K562 (cell line): ENCODE data around the gene DCUN1D3. TPM values are rescaled to one million over a fixed set of nuclear protein-coding genes. Genes with fewer than 3 reads are reported as not detected.

Source experiments
- CBFA2T3 ChIP-seq: fragments of 450-650 bp; IDR thresholded peaks from 2 replicates; pipeline ENCODE4 v1.6.1; 2017
- CTBP1 ChIP-seq: fragments of 450-650 bp; IDR thresholded peaks from 2 replicates; pipeline ENCODE4 v1.6.1; 2016; ENCODE audit warnings: borderline replicate concordance
- GTF2E2 ChIP-seq: fragments of 200-800 bp; sonication (Bioruptor generic); IDR thresholded peaks from 2 replicates; pipeline ENCODE4 v1.6.1; 2016; ENCODE audit warnings: missing genetic modification characterization, missing compliant biosample characterization
- JUN ChIP-seq, 2 experiments: sonication (generic) in 1 of 2; formaldehyde crosslinking in 1 of 2; IDR thresholded peaks; 2 replicates each; pipeline versions ENCODE4 v1.6.1 to v1.8.0; 2012 to 2022; ENCODE audit warnings: borderline replicate concordance in 2 of 2, mild to moderate bottlenecking in 2 of 2, improper control_type of control experiment in 1 of 2, low read depth in 1 of 2, low read length in 1 of 2, missing genetic modification reagents in 1 of 2
- KAT8 ChIP-seq: fragments of 450-650 bp; IDR thresholded peaks from 2 replicates; pipeline ENCODE4 v1.6.1; 2016; ENCODE audit warnings: low read depth, mild to moderate bottlenecking
- NFATC3 ChIP-seq: fragments of 450-650 bp; IDR thresholded peaks from 2 replicates; pipeline ENCODE4 v1.6.1; 2017; ENCODE audit warnings: mild to moderate bottlenecking
- NFE2 ChIP-seq: IDR thresholded peaks from 2 replicates; pipeline ENCODE4 v1.6.1; 2014; ENCODE audit warnings: antibody characterized with exemption, low read depth
- SIN3B ChIP-seq: fragments of 450-650 bp; IDR thresholded peaks from 2 replicates; pipeline ENCODE4 v1.6.1; 2017; ENCODE audit warnings: low read depth, mild to moderate bottlenecking, moderate library complexity
- SMARCC2 ChIP-seq: fragments of 450-650 bp; IDR thresholded peaks from 2 replicates; pipeline ENCODE4 v1.6.1; 2017; ENCODE audit warnings: antibody characterized with exemption, moderate library complexity, mild to moderate bottlenecking, low read depth
- SMARCE1 ChIP-seq: fragments of 450-650 bp; IDR thresholded peaks from 2 replicates; pipeline ENCODE4 v1.7.1; 2016; ENCODE audit warnings: mild to moderate bottlenecking
- polyA plus RNA-seq, 8 experiments: library from polyadenylated mRNA; depleted of rRNA in 4 of 8; stranded (reverse) in 5 of 8; unstranded in 3 of 8; fragments of >200 nt; fragmentation: Nextera tagmentation in 2 of 8; fragmentation: Illumina TruSeq in 1 of 8; extraction: Ambion mirVana in 2 of 8; extraction: Trizol in 1 of 8; gene quantifications; 2 replicates each; pipeline versions ENCODE4 v1.2.1 to v1.2.3, GENCODE V29; 2011 to 2014; ENCODE audit warnings: inconsistent platforms in 1 of 8, missing spikeins in 1 of 8
- total RNA-seq, 7 experiments: library from RNA; depleted of rRNA in 6 of 7; stranded (reverse); fragments of >200 nt in 6 of 7; fragmentation: Illumina TruSeq in 2 of 7; extraction: Trizol in 2 of 7; gene quantifications; 2 replicates each; pipeline versions ENCODE4 v1.2.1 to v1.2.3, GENCODE V29; 2011 to 2021; ENCODE audit warnings: low replicate concordance in 1 of 7
- TF ChIP-seq, protein P1 (sequence below): fragments of 450-650 bp; IDR thresholded peaks from 2 replicates; pipeline ENCODE4 v1.6.1; 2018; ENCODE audit not compliant: partially characterized antibody
- TF ChIP-seq, protein P2 (sequence below): sonication (generic); formaldehyde crosslinking; IDR thresholded peaks from 2 replicates; pipeline ENCODE4 v1.8.1; 2023; ENCODE audit warnings: mild to moderate bottlenecking, missing genetic modification reagents, moderate library complexity
- TF ChIP-seq, protein P3 (sequence below), 2 experiments: fragments of 450-650 bp in 1 of 2; sonication (generic) in 1 of 2; formaldehyde crosslinking in 1 of 2; IDR thresholded peaks in 1 of 2; conservative IDR thresholded peaks in 1 of 2; 2 replicates each; pipeline versions ENCODE4 v1.6.1 to v1.8.1; 2016 to 2023; ENCODE audit warnings: mild to moderate bottlenecking in 2 of 2, moderate library complexity in 2 of 2, inconsistent platforms in 1 of 2, missing genetic modification reagents in 1 of 2
- TF ChIP-seq, protein P4 (sequence below), 2 experiments: IDR thresholded peaks in 1 of 2; conservative IDR thresholded peaks in 1 of 2; 2 replicates each; pipeline ENCODE4 v1.6.1; 2016; ENCODE audit warnings: low read depth in 2 of 2, mild to moderate bottlenecking in 1 of 2, missing compliant biosample characterization in 1 of 2, missing genetic modification characterization in 1 of 2, moderate library complexity in 1 of 2

The DCUN1D3 gene
- total and polyA plus RNA-seq, 9 of the 15 experiments (the other 6 are each of a cell fraction or from before 2014, with no cell fraction given): 1.0 to 4.7 (median 2.2) TPM

DNA sequence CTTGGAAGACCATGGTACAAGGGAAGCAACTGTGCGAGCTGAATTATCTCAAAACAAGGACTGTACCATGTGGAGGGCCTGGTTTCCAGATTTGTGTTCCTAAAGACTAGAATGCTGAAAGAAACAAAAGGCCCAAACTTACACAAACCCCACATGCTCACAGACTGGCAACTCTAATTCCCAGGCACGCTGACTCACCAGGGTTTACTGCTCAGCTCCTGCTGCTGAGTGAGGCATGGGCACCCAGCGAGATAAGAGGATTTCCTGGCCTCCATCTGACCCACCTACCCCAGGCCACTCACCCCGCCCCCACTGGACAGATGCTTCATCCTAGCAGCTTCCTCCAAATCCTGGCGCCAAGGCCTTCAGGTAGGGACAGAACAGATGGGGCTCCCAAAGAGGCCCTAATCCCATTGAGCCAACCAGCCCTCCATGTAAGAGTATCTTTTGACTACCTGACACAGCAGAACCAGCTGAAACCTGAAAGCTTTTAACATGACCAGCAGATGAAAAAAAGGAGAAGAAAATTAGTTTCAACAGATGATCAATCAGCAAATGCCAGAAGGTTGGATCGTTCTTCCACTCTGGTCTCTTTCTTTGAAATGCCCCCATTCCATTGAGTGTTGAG lies 33.9 kb downstream of the DCUN1D3 start (continued):
- TF ChIP-seq, protein P1, sequence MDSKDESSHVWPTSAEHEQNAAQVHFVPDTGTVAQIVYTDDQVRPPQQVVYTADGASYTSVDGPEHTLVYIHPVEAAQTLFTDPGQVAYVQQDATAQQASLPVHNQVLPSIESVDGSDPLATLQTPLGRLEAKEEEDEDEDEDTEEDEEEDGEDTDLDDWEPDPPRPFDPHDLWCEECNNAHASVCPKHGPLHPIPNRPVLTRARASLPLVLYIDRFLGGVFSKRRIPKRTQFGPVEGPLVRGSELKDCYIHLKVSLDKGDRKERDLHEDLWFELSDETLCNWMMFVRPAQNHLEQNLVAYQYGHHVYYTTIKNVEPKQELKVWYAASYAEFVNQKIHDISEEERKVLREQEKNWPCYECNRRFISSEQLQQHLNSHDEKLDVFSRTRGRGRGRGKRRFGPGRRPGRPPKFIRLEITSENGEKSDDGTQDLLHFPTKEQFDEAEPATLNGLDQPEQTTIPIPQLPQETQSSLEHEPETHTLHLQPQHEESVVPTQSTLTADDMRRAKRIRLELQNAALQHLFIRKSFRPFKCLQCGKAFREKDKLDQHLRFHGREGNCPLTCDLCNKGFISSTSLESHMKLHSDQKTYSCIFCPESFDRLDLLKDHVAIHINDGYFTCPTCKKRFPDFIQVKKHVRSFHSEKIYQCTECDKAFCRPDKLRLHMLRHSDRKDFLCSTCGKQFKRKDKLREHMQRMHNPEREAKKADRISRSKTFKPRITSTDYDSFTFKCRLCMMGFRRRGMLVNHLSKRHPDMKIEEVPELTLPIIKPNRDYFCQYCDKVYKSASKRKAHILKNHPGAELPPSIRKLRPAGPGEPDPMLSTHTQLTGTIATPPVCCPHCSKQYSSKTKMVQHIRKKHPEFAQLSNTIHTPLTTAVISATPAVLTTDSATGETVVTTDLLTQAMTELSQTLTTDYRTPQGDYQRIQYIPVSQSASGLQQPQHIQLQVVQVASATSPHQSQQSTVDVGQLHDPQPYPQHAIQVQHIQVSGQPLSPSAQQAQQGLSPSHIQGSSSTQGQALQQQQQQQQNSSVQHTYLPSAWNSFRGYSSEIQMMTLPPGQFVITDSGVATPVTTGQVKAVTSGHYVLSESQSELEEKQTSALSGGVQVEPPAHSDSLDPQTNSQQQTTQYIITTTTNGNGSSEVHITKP: peak; percentile 96
- TF ChIP-seq NFATC3: no peak
- peak; percentile 71 for TF ChIP-seq GTF2E2 (tag)
- 0 out of 2 replicates have a peak, but pooled peaks have one; percentile 28 for TF ChIP-seq SMARCC2
- no peak for TF ChIP-seq SIN3B
- peak; percentile 53 for TF ChIP-seq NFE2
- TF ChIP-seq CBFA2T3: peak; percentile 37; the same call in 1 of the 2 replicates
- peak; percentile 70; the same call in 1 of the 2 replicates for TF ChIP-seq SMARCE1
- TF ChIP-seq CTBP1: peak; percentile 57
- TF ChIP-seq JUN (IDR thresholded peaks at IDR 0.05; ENCODE audit: borderline replicate concordance, low read depth, low read length): 0 out of 2 replicates have a peak, but pooled peaks have one; percentile 37
- no peak for TF ChIP-seq JUN (CRISPR knock-in tag; IDR thresholded peaks at IDR 0.05; ENCODE audit: borderline replicate concordance)
- no peak for TF ChIP-seq KAT8
- TF ChIP-seq, protein P2, sequence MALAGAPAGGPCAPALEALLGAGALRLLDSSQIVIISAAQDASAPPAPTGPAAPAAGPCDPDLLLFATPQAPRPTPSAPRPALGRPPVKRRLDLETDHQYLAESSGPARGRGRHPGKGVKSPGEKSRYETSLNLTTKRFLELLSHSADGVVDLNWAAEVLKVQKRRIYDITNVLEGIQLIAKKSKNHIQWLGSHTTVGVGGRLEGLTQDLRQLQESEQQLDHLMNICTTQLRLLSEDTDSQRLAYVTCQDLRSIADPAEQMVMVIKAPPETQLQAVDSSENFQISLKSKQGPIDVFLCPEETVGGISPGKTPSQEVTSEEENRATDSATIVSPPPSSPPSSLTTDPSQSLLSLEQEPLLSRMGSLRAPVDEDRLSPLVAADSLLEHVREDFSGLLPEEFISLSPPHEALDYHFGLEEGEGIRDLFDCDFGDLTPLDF: no peak
- TF ChIP-seq, protein P3, sequence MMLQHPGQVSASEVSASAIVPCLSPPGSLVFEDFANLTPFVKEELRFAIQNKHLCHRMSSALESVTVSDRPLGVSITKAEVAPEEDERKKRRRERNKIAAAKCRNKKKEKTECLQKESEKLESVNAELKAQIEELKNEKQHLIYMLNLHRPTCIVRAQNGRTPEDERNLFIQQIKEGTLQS (IDR thresholded peaks at IDR 0.05): peak; percentile 62
- TF ChIP-seq, protein P3 (CRISPR knock-in tag; conservative IDR thresholded peaks at IDR 0.05): no peak
- TF ChIP-seq, protein P4, sequence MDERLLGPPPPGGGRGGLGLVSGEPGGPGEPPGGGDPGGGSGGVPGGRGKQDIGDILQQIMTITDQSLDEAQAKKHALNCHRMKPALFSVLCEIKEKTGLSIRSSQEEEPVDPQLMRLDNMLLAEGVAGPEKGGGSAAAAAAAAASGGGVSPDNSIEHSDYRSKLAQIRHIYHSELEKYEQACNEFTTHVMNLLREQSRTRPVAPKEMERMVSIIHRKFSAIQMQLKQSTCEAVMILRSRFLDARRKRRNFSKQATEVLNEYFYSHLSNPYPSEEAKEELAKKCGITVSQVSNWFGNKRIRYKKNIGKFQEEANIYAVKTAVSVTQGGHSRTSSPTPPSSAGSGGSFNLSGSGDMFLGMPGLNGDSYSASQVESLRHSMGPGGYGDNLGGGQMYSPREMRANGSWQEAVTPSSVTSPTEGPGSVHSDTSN (CRISPR knock-in tag; IDR thresholded peaks at IDR 0.05; ENCODE audit: low read depth): no peak
- TF ChIP-seq, protein P4 (tag; conservative IDR thresholded peaks at IDR 0.05; ENCODE audit: low read depth): 0 out of 2 replicates have a peak, but pooled peaks have one; percentile 18
